ENCODE data around the gene KCNK3.

- no peak for TF ChIP-seq CTCF (IDR thresholded peaks at IDR 0.05)
- TF ChIP-seq ZFX (IDR thresholded peaks at IDR 0.05; ENCODE audit: borderline replicate concordance) = no peak
Observed at GRCh38 chr2:26764906-26765305, 72.4 kb downstream of the KCNK3 start.
